GM03348 (cell line): ENCODE measurements around the gene PSMB5.
"Not testable (repeated sequence)": the region's sequence is repeated elsewhere in the genome, so short reads cannot be mapped to it uniquely, and the experiment has no call there.

ENCODE experiments used
- DNase-seq: peaks from one replicate; pipeline ENCODE4 v3.0.0; 2012; ENCODE audit warnings: low spot score

The PSMB5 gene

GRCh38 chr14:23013749-23014054, 21.0 kb downstream of the PSMB5 start:
- not testable (repeated sequence) for DNase-seq

GRCh38 chr14:23013054-23013748, 21.5 kb downstream of the PSMB5 start:
- DNase-seq, result no peak

- peak; percentile 96 for DNase-seq
Observed at GRCh38 chr14:23009939-23010726, 24.6 kb downstream of the PSMB5 start, which contains the start of gene C14orf93. TSS of gene C14orf93 (minus strand) at chr14:23010143. CDS start at chr14:22999023, 11,120 bp downstream.

GRCh38 chr14:23009483-23009938, 25.2 kb downstream of the PSMB5 start:
- no peak for DNase-seq

GRCh38 chr14:23008831-23009230, 25.9 kb downstream of the PSMB5 start:
- DNase-seq, result no peak

GRCh38 chr14:23006544-23007419, 27.9 kb downstream of the PSMB5 start:
- DNase-seq, result peak; percentile 99

- no peak for DNase-seq
Observed at GRCh38 chr14:23006188-23006534, 28.5 kb downstream of the PSMB5 start.

- no peak for DNase-seq
Observed at GRCh38 chr14:23005451-23006187, 29.1 kb downstream of the PSMB5 start.

GRCh38 chr14:23004274-23004673, 30.4 kb downstream of the PSMB5 start:
- DNase-seq, result not testable (repeated sequence)

GRCh38 chr14:23002592-23002991, 32.1 kb downstream of the PSMB5 start:
- no peak for DNase-seq

- no peak for DNase-seq
Observed at GRCh38 chr14:23000860-23001259, 33.8 kb downstream of the PSMB5 start.

GRCh38 chr14:22998329-22999012, 36.2 kb downstream of the PSMB5 start:
- DNase-seq, result no peak

GRCh38 chr14:22997676-22998323, 36.9 kb downstream of the PSMB5 start:
- DNase-seq, result no peak

GRCh38 chr14:22996768-22997654, 37.7 kb downstream of the PSMB5 start:
- DNase-seq, result no peak

GRCh38 chr14:22995889-22996625, 38.6 kb downstream of the PSMB5 start:
- DNase-seq, result no peak

GRCh38 chr14:22994762-22995275, 39.9 kb downstream of the PSMB5 start:
- DNase-seq, result peak; percentile 54

- DNase-seq, result no peak
Observed at GRCh38 chr14:22993517-22993916, 41.2 kb downstream of the PSMB5 start.

- DNase-seq, result no peak
Observed at GRCh38 chr14:22991852-22992251, 42.8 kb downstream of the PSMB5 start.

- no peak for DNase-seq
Observed at GRCh38 chr14:22987291-22987690, 47.4 kb downstream of the PSMB5 start.
